Smooth muscle cell (in vitro differentiated cells): ENCODE data around the gene NWD2. TPM values are rescaled to one million over a fixed set of nuclear protein-coding genes. Genes with fewer than 3 reads are reported as not detected.

ENCODE experiments used
- DNase-seq: peaks from one replicate; lab custom pipeline; 2025; ENCODE audit not compliant: unreplicated experiment; lab: John Stamatoyannopoulos, UW
- H2AFZ ChIP-seq: fragments of 200-600 bp; sonication (generic); 2 replicates; pipeline ENCODE4 v1.6.0; 2016; ENCODE audit warnings: antibody characterized with exemption, low read depth, mild to moderate bottlenecking
- H3F3A ChIP-seq: fragments of 200-600 bp; sonication (generic); 2 replicates; pipeline ENCODE4 v1.6.0; 2017; ENCODE audit warnings: antibody characterized with exemption, low read depth
- H3K27ac ChIP-seq: fragments of 200-600 bp; sonication (generic); 2 replicates; pipeline ENCODE4 v1.5.1; 2016; ENCODE audit warnings: low read depth, mild to moderate bottlenecking
- H3K27me3 ChIP-seq: fragments of 200-600 bp; sonication (generic); 2 replicates; pipeline ENCODE4 v1.6.1; 2016; ENCODE audit warnings: low read depth, mild to moderate bottlenecking
- H3K36me3 ChIP-seq: fragments of 200-600 bp; sonication (generic); 2 replicates; pipeline ENCODE4 v1.5.1; 2016; ENCODE audit warnings: low read depth
- H3K4me1 ChIP-seq: fragments of 200-600 bp; sonication (generic); 2 replicates; pipeline ENCODE4 v1.5.1; 2016; ENCODE audit warnings: low read depth
- H3K4me2 ChIP-seq: fragments of 200-600 bp; sonication (generic); 2 replicates; pipeline ENCODE4 v1.6.0; 2016; ENCODE audit warnings: mild to moderate bottlenecking
- H3K4me3 ChIP-seq: fragments of 200-600 bp; sonication (generic); 2 replicates; pipeline ENCODE4 v1.5.1; 2016; ENCODE audit warnings: mild to moderate bottlenecking
- H3K79me2 ChIP-seq: fragments of 200-600 bp; sonication (generic); 2 replicates; pipeline ENCODE4 v1.6.0; 2016; ENCODE audit warnings: low read depth, mild to moderate bottlenecking
- H3K9ac ChIP-seq: fragments of 200-600 bp; sonication (generic); 2 replicates; pipeline ENCODE4 v1.6.0; 2016; ENCODE audit warnings: low read depth
- H3K9me3 ChIP-seq: fragments of 200-600 bp; sonication (generic); replicated peaks from 2 replicates; pipeline ENCODE4 v1.5.1; 2016; ENCODE audit warnings: low read depth
- H4K20me1 ChIP-seq: fragments of 200-600 bp; sonication (generic); 2 replicates; pipeline ENCODE4 v1.6.0; 2016; ENCODE audit warnings: low read depth
- CTCF ChIP-seq: fragments of 200-600 bp; sonication (generic); IDR thresholded peaks from 2 replicates; pipeline ENCODE4 v1.5.1; 2017; ENCODE audit warnings: borderline replicate concordance, mild to moderate bottlenecking, antibody characterized with exemption; ENCODE audit not compliant: insufficient read depth, poor library complexity, severe bottlenecking
- WGBS: methylation state at CpG from one replicate; pipeline ENCODE4 v1.1.7; 2016; ENCODE audit warnings: low lambda C conversion rate; 5-methylcytosine and 5-hydroxymethylcytosine counted together
- polyA plus RNA-seq: library from polyadenylated mRNA; unstranded; fragments of >200 nt; fragmentation: Nextera tagmentation; extraction: Ambion mirVana; gene quantifications from 2 replicates; pipeline ENCODE4 v1.2.1, GENCODE V29; 2016
- total RNA-seq: library from RNA; depleted of rRNA; stranded (reverse); fragments of >200 nt; gene quantifications from 2 replicates; pipeline ENCODE4 v1.2.3, GENCODE V29; 2014

Gene NWD2
- total and polyA plus RNA-seq, 2 experiments from 2014 or later = not detected

- H3K4me3 ChIP-seq = no peak overlapping the region
- no peak overlapping the region for H3K9ac ChIP-seq
- H3K27me3 ChIP-seq = no peaks in the 10 kb centered on the region
- DNase-seq = no peak
- no peaks in the 10 kb centered on the region for H3K36me3 ChIP-seq
- no peaks in the 10 kb centered on the region for H3F3A ChIP-seq
- H3K9me3 ChIP-seq = no peaks in the 10 kb centered on the region
- no peak overlapping the region for H3K27ac ChIP-seq
- WGBS = 65% methylated on average over 2 of the region's 2 CpGs
- no peaks in the 10 kb centered on the region for H3K4me1 ChIP-seq
- no peaks in the 10 kb centered on the region for H3K79me2 ChIP-seq
- no peak for TF ChIP-seq CTCF
- H3K4me2 ChIP-seq = no peak overlapping the region
- H4K20me1 ChIP-seq = no peaks in the 10 kb centered on the region
- no peak overlapping the region for H2AFZ ChIP-seq
These were observed 221.3 kb downstream of the NWD2 start for GRCh38 chr4:37465845-37466244.

- Histone ChIP-seq H4K20me1 (no peaks in the 10 kb centered on the region), H3K9ac (no peak overlapping the region), H3F3A (no peaks in the 10 kb centered on the region), H3K27me3 (no peaks in the 10 kb centered on the region), H3K4me2 (no peak overlapping the region), H3K9me3 (no peaks in the 10 kb centered on the region), H3K4me1 (no peaks in the 10 kb centered on the region), H2AFZ (no peak overlapping the region), H3K36me3 (no peaks in the 10 kb centered on the region), H3K27ac (no peak overlapping the region), H3K79me2 (no peaks in the 10 kb centered on the region), H3K4me3 (no peak overlapping the region)
- TF ChIP-seq CTCF = no peak
- DNase-seq = no peak
- WGBS = 77% methylated on average over 3 of the region's 3 CpGs
These were observed 222.7 kb downstream of the NWD2 start for GRCh38 chr4:37467223-37467622.

- H3K27ac ChIP-seq = no peak overlapping the region
- H3K4me3 ChIP-seq = no peak overlapping the region
- H3K9ac ChIP-seq = no peak overlapping the region
- no peaks in the 10 kb centered on the region for H3F3A ChIP-seq
- DNase-seq = no peak
- H3K79me2 ChIP-seq = no peaks in the 10 kb centered on the region
- H3K4me2 ChIP-seq = no peak overlapping the region
- H2AFZ ChIP-seq = no peak overlapping the region
- no peak for TF ChIP-seq CTCF
- H3K36me3 ChIP-seq = no peaks in the 10 kb centered on the region
- no peaks in the 10 kb centered on the region for H3K4me1 ChIP-seq
- no peaks in the 10 kb centered on the region for H4K20me1 ChIP-seq
- no peaks in the 10 kb centered on the region for H3K27me3 ChIP-seq
- 87% methylated on average over 4 of the region's 4 CpGs for WGBS
- no peaks in the 10 kb centered on the region for H3K9me3 ChIP-seq
These were observed 223.3 kb downstream of the NWD2 start for GRCh38 chr4:37467824-37468223.

GRCh38 chr4:37469286-37469685, 224.7 kb downstream of the NWD2 start:
- Histone ChIP-seq H4K20me1 (no peaks in the 10 kb centered on the region), H3K4me1 (no peaks in the 10 kb centered on the region), H3K27me3 (no peaks in the 10 kb centered on the region), H3K4me2 (no peak overlapping the region), H3K4me3 (no peak overlapping the region), H3K36me3 (no peaks in the 10 kb centered on the region), H3K79me2 (no peaks in the 10 kb centered on the region), H2AFZ (no peak overlapping the region), H3F3A (no peaks in the 10 kb centered on the region), H3K9me3 (no peaks in the 10 kb centered on the region), H3K9ac (no peak overlapping the region), H3K27ac (no peak overlapping the region)
- 91% methylated on average over 2 of the region's 2 CpGs for WGBS
- TF ChIP-seq CTCF = no peak
- no peak for DNase-seq
